Measurements from ENCODE around the gene NAIP. TPM values are rescaled to one million over a fixed set of nuclear protein-coding genes. Genes with fewer than 3 reads are reported as not detected.
A peak's percentile ranks its signal among the peaks of the same experiment; 100 is the strongest.
"Not testable (repeated sequence)": the region's sequence is repeated elsewhere in the genome, so short reads cannot be mapped to it uniquely, and the experiment has no call there.

Gene NAIP
- 1.9 to 3.0 TPM (median 2.2 TPM) in 3 replicates for total RNA-seq (2021)
- Bru-seq, nascent RNA = percentile 9 among the genes with signal in this experiment
- long read RNA-seq, experiment 1 = 0 reads
- long read RNA-seq, experiment 2, partial matches to known transcripts = 0 of 1 reads
- long read RNA-seq, experiment 2, other reads (novel, unspliced or antisense) = 1 of 1 reads
- long read RNA-seq, experiment 3 = 0 reads

GRCh38 chr5:71025289-71025953 is at the start of gene NAIP:
TSS of gene NAIP (minus strand) at chr5:71025339. CDS start at chr5:71012915, 12,424 bp downstream.
- H3K4me3 Mint-ChIP-seq; ATAC-seq; H3K9me3 Mint-ChIP-seq; H3K36me3 Mint-ChIP-seq; H3K27ac Mint-ChIP-seq; H3K4me1 Mint-ChIP-seq; DNase-seq (ENCODE audit: low spot score); POLR2A ChIA-PET; H3K27me3 Mint-ChIP-seq (ENCODE audit: low read depth); CTCF ChIA-PET: not testable (repeated sequence)

- H3K27me3 Mint-ChIP-seq (ENCODE audit: low read depth); H3K9me3 Mint-ChIP-seq; H3K4me3 Mint-ChIP-seq; POLR2A ChIA-PET; H3K4me1 Mint-ChIP-seq; CTCF ChIA-PET; H3K27ac Mint-ChIP-seq; H3K36me3 Mint-ChIP-seq; DNase-seq (ENCODE audit: low spot score): not testable (repeated sequence)
- ATAC-seq = peak; percentile 98
These were observed 42.3 kb upstream of the NAIP start, which contains the start of gene GTF2H2 for GRCh38 chr5:71067262-71067928. TSS of gene GTF2H2 (minus strand) at chr5:71067676. CDS start at chr5:71062763, 4,913 bp downstream.

- H3K36me3 Mint-ChIP-seq; H3K27me3 Mint-ChIP-seq (ENCODE audit: low read depth); H3K4me1 Mint-ChIP-seq; CTCF ChIA-PET; H3K9me3 Mint-ChIP-seq; DNase-seq (ENCODE audit: low spot score); POLR2A ChIA-PET; H3K27ac Mint-ChIP-seq; H3K4me3 Mint-ChIP-seq; ATAC-seq: not testable (repeated sequence)
These were observed 36.2 kb upstream of the NAIP start for GRCh38 chr5:71061322-71061721.

- H3K27ac Mint-ChIP-seq; POLR2A ChIA-PET; H3K4me1 Mint-ChIP-seq; H3K27me3 Mint-ChIP-seq (ENCODE audit: low read depth); DNase-seq (ENCODE audit: low spot score); H3K4me3 Mint-ChIP-seq; H3K9me3 Mint-ChIP-seq; H3K36me3 Mint-ChIP-seq; ATAC-seq; CTCF ChIA-PET: not testable (repeated sequence)
These were observed 34.3 kb upstream of the NAIP start for GRCh38 chr5:71059426-71059825.

- H3K27ac Mint-ChIP-seq; H3K4me1 Mint-ChIP-seq; H3K27me3 Mint-ChIP-seq (ENCODE audit: low read depth); ATAC-seq; POLR2A ChIA-PET; DNase-seq (ENCODE audit: low spot score); H3K36me3 Mint-ChIP-seq; H3K9me3 Mint-ChIP-seq; H3K4me3 Mint-ChIP-seq; CTCF ChIA-PET: not testable (repeated sequence)
These were observed 19.7 kb upstream of the NAIP start for GRCh38 chr5:71044808-71045207.

- H3K9me3 Mint-ChIP-seq; H3K4me1 Mint-ChIP-seq; ATAC-seq; POLR2A ChIA-PET; H3K4me3 Mint-ChIP-seq; CTCF ChIA-PET; H3K36me3 Mint-ChIP-seq; H3K27ac Mint-ChIP-seq; DNase-seq (ENCODE audit: low spot score); H3K27me3 Mint-ChIP-seq (ENCODE audit: low read depth): not testable (repeated sequence)
These were observed 19.0 kb upstream of the NAIP start for GRCh38 chr5:71044128-71044527.

- ATAC-seq; POLR2A ChIA-PET; H3K36me3 Mint-ChIP-seq; DNase-seq (ENCODE audit: low spot score); H3K9me3 Mint-ChIP-seq; H3K27ac Mint-ChIP-seq; H3K27me3 Mint-ChIP-seq (ENCODE audit: low read depth); H3K4me1 Mint-ChIP-seq; H3K4me3 Mint-ChIP-seq; CTCF ChIA-PET: not testable (repeated sequence)
These were observed 6.1 kb upstream of the NAIP start for GRCh38 chr5:71031046-71031776.

GRCh38 chr5:71020643-71021042 is 4.5 kb downstream of the NAIP start:
- ATAC-seq; H3K4me1 Mint-ChIP-seq; H3K9me3 Mint-ChIP-seq; H3K27ac Mint-ChIP-seq; POLR2A ChIA-PET; H3K27me3 Mint-ChIP-seq (ENCODE audit: low read depth); H3K4me3 Mint-ChIP-seq; CTCF ChIA-PET; DNase-seq (ENCODE audit: low spot score); H3K36me3 Mint-ChIP-seq: not testable (repeated sequence)

- POLR2A ChIA-PET, H3K27ac Mint-ChIP-seq: not testable (repeated sequence)
- ATAC-seq = peak; percentile 60
These were observed 6.6 kb downstream of the NAIP start for GRCh38 chr5:71018376-71019005.

More at GRCh38 chr5:71018376-71019005, 6.6 kb downstream of the NAIP start:
- H3K4me1 Mint-ChIP-seq; H3K27me3 Mint-ChIP-seq (ENCODE audit: low read depth); DNase-seq (ENCODE audit: low spot score); H3K9me3 Mint-ChIP-seq; CTCF ChIA-PET; H3K4me3 Mint-ChIP-seq; H3K36me3 Mint-ChIP-seq: not testable (repeated sequence)
